ENCODE measurements around the gene UBE4A. TPM values are rescaled to one million over a fixed set of nuclear protein-coding genes. Genes with fewer than 3 reads are reported as not detected.
A peak's percentile ranks its signal among the peaks of the same experiment; 100 is the strongest.

UBE4A gene
- total RNA-seq, 1 experiment from 2014 or later, result 106 TPM

DNA sequence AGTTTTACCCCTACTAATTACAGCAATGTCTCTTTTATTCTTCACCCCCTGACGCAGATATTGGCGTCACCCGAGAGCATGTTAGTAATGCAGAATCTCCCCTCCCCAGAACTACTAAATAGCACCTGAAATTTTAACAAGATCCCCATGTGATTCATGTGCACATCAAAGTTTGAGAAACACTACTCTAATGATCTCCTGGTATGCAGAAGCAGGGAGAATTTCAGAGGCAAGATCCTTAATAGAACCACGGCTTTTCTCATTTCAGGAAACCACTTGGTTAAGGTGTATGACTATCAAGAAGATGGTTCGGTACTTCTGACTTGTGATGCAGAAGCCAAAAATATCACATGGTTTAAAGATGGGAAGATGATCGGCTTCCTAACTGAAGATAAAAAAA lies 9.9 kb upstream of the UBE4A start:
- Mint-ChIP-seq H3K4me3 (ENCODE audit: unreplicated experiment) (no peak overlapping the region), H3K27me3 (ENCODE audit: insufficient read depth, unreplicated experiment) (no peaks in the 10 kb centered on the region), H3K9me3 (ENCODE audit: unreplicated experiment) (peaks cover 14% of the 10 kb centered on the region), H3K4me1 (ENCODE audit: low read depth, unreplicated experiment) (peaks cover 9% of the 10 kb centered on the region), H3K36me3 (ENCODE audit: insufficient read depth, unreplicated experiment) (no peaks in the 10 kb centered on the region), H3K27ac (ENCODE audit: unreplicated experiment) (no peak overlapping the region)
- no peak for TF ChIP-seq CTCF (IDR thresholded peaks at IDR 0.05; ENCODE audit: insufficient read depth in 1 of 2, low read depth in 1 of 2, low read length in 1 of 2, severe bottlenecking in 1 of 2, unreplicated experiment in 1 of 2)
- Histone ChIP-seq H3K27me3 (replicated peaks; ENCODE audit: control insufficient read depth, insufficient read depth, low read length) (no peaks in the 10 kb centered on the region), H3K4me1 (peaks cover 8% of the 10 kb centered on the region; the same call in 1 of the 2 replicates), H3K4me3 (ENCODE audit: low read depth, low read length) (no peak overlapping the region), H3K9me3 (no peaks in the 10 kb centered on the region), H3K36me3 (ENCODE audit: control insufficient read depth, insufficient read depth, low read length) (no peaks in the 10 kb centered on the region)
- ChIA-PET POLR2A (no interaction called here), CTCF (no interaction called here)
- BruUV-seq (replicated peaks), result no TSS peak
- intact Hi-C loops (cut with micrococcal nuclease; ENCODE audit: unreplicated experiment), result no loop called here
- no peak for DNase-seq

DNA sequence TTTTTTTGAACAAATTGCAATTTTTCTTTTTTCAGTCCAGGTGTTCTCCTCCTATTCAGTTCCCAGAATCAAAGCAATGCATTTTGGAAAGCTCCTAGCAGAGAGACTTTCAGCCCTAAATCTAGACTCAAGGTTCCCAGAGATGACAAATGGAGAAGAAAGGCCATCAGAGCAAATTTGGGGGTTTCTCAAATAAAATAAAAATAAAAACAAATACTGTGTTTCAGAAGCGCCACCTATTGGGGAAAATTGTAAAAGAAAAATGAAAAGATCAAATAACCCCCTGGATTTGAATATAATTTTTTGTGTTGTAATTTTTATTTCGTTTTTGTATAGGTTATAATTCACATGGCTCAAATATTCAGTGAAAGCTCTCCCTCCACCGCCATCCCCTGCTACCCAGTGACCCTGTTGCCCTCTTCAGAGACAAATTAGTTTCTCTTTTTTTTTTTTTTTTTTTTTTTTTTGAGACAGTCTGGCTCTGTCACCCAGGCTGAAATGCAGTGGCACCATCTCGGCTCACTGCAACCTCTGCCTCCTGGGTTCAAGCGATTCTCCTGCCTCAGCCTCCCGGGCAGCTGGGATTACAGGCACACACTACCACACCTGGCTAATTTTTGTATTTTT lies 6.2 kb upstream of the UBE4A start:
- no TSS peak for BruUV-seq (replicated peaks)
- peaks cover 8% of the 10 kb centered on the region; the same call in 1 of the 2 replicates for H3K4me1 ChIP-seq
- H3K4me3 ChIP-seq (ENCODE audit: low read depth, low read length), result no peak overlapping the region
- ChIA-PET CTCF (interaction anchor here (0.9 kb wide), 1 partner anchor 58 kb away, joined by 4 read pairs; no protein-coding TSS in a partner anchor), POLR2A (no interaction called here)
- Mint-ChIP-seq H3K36me3 (ENCODE audit: insufficient read depth, unreplicated experiment) (no peaks in the 10 kb centered on the region), H3K4me1 (ENCODE audit: low read depth, unreplicated experiment) (peaks cover 9% of the 10 kb centered on the region), H3K4me3 (ENCODE audit: unreplicated experiment) (no peak overlapping the region), H3K9me3 (ENCODE audit: unreplicated experiment) (no peaks in the 10 kb centered on the region), H3K27me3 (ENCODE audit: insufficient read depth, unreplicated experiment) (no peaks in the 10 kb centered on the region), H3K27ac (ENCODE audit: unreplicated experiment) (no peak overlapping the region)
- DNase-seq, result peak in 1 of 2 experiments; percentile 47
- H3K36me3 ChIP-seq (ENCODE audit: control insufficient read depth, insufficient read depth, low read length), result no peaks in the 10 kb centered on the region
- intact Hi-C loops (cut with micrococcal nuclease; ENCODE audit: unreplicated experiment), result loop anchor here (1.0 to 5.0 kb wide), 3 partner anchors 57 to 206 kb away; no protein-coding TSS in a partner anchor
- no peaks in the 10 kb centered on the region for H3K27me3 ChIP-seq (replicated peaks; ENCODE audit: control insufficient read depth, insufficient read depth, low read length)
- no peaks in the 10 kb centered on the region for H3K9me3 ChIP-seq
- TF ChIP-seq CTCF (IDR thresholded peaks at IDR 0.05; ENCODE audit: insufficient read depth in 1 of 2, low read depth in 1 of 2, low read length in 1 of 2, severe bottlenecking in 1 of 2, unreplicated experiment in 1 of 2), result peak; percentile 55 to 81

- no peaks in the 10 kb centered on the region for H3K9me3 Mint-ChIP-seq (ENCODE audit: unreplicated experiment)
- ChIA-PET POLR2A (no interaction called here), CTCF (interaction anchor here (1.4 kb wide), 1 partner anchor 63 kb away, joined by 4 read pairs; no protein-coding TSS in a partner anchor)
- Histone ChIP-seq H3K4me3 (ENCODE audit: low read depth, low read length) (no peak overlapping the region), H3K27me3 (replicated peaks; ENCODE audit: control insufficient read depth, insufficient read depth, low read length) (no peaks in the 10 kb centered on the region), H3K36me3 (ENCODE audit: control insufficient read depth, insufficient read depth, low read length) (no peaks in the 10 kb centered on the region), H3K4me1 (peaks cover 11% of the 10 kb centered on the region), H3K9me3 (no peaks in the 10 kb centered on the region)
- H3K4me3 Mint-ChIP-seq (ENCODE audit: unreplicated experiment), result no peak overlapping the region
- no peaks in the 10 kb centered on the region for H3K4me1 Mint-ChIP-seq (ENCODE audit: low read depth, unreplicated experiment)
- TF ChIP-seq CTCF (IDR thresholded peaks at IDR 0.05; ENCODE audit: insufficient read depth in 1 of 2, low read depth in 1 of 2, low read length in 1 of 2, severe bottlenecking in 1 of 2, unreplicated experiment in 1 of 2), result no peak
- no peak for DNase-seq
- intact Hi-C loops (cut with micrococcal nuclease; ENCODE audit: unreplicated experiment), result no loop called here
- no peak overlapping the region for H3K27ac Mint-ChIP-seq (ENCODE audit: unreplicated experiment)
- BruUV-seq (replicated peaks), result no TSS peak
- peaks cover 20% of the 10 kb centered on the region for H3K36me3 Mint-ChIP-seq (ENCODE audit: insufficient read depth, unreplicated experiment)
- no peaks in the 10 kb centered on the region for H3K27me3 Mint-ChIP-seq (ENCODE audit: insufficient read depth, unreplicated experiment)
These were observed 1.3 kb upstream of the UBE4A start for GRCh38 chr11:118358071-118358470.

Measured in Caco-2 (cell line).